ENCODE measurements around the gene PIGV. TPM values are rescaled to one million over a fixed set of nuclear protein-coding genes. Genes with fewer than 3 reads are reported as not detected.

The PIGV gene
- polyA plus RNA-seq, 1 donor (not counting 4 experiments of a cell fraction or from before 2014, with no cell fraction given), result 14.2 TPM

GRCh38 chr1:26820784-26821269 lies 33.1 kb downstream of the PIGV start:
- Histone ChIP-seq H3K36me3 (ENCODE audit: control insufficient read depth in 2 of 2, extremely low read depth in 1 of 2, insufficient read depth in 2 of 2, low read length in 2 of 2) (no peaks in the 10 kb centered on the region), H3K4me2 (ENCODE audit: control insufficient read depth, extremely low read depth, insufficient read depth, low read depth, low read length) (no peak overlapping the region), H3K4me3 (ENCODE audit: control insufficient read depth in 2 of 3, extremely low read depth in 1 of 3, insufficient read depth in 2 of 3, low read depth in 1 of 3, low read length in 3 of 3) (no peak overlapping the region), H3K4me1 (ENCODE audit: control insufficient read depth, extremely low read depth, insufficient read depth, low read length) (peaks cover 13% of the 10 kb centered on the region), H3K9me1 (ENCODE audit: control insufficient read depth, extremely low read depth, insufficient read depth, low read length) (no peaks in the 10 kb centered on the region), H4K20me1 (ENCODE audit: control insufficient read depth, extremely low read depth, insufficient read depth, low read length) (no peaks in the 10 kb centered on the region), H3K27me3 (ENCODE audit: control insufficient read depth, extremely low read depth, insufficient read depth, low read length) (no peaks in the 10 kb centered on the region), H2AFZ (ENCODE audit: control insufficient read depth, low read length) (no peak overlapping the region), H3K9me3 (ENCODE audit: control insufficient read depth, low read depth, low read length) (no peaks in the 10 kb centered on the region), H3K27ac (ENCODE audit: control insufficient read depth, insufficient read depth, low read length) (no peak overlapping the region), H3K79me2 (ENCODE audit: control insufficient read depth, insufficient read depth, low read length) (no peaks in the 10 kb centered on the region), H3K9ac (ENCODE audit: control insufficient read depth, extremely low read depth, insufficient read depth, low read length) (no peak overlapping the region)
- TF ChIP-seq CTCF (optimal IDR thresholded peaks at IDR 0.05 in 1 of 3, IDR thresholded peaks at IDR 0.05 in 1 of 3, conservative IDR thresholded peaks at IDR 0.05 in 1 of 3; ENCODE audit: extremely low read depth in 1 of 3, insufficient read depth in 2 of 3, low read length in 3 of 3), result no peak
- no peak for TF ChIP-seq EZH2 (IDR thresholded peaks at IDR 0.05; ENCODE audit: low read length)
- FAIRE-seq (no peak), DNase-seq (ENCODE audit: low read depth, low spot score) (no peak)
- dilution Hi-C loops (cut with MboI; ENCODE audit: extremely low pct_ligation_motif_present, low sequenced_read_pairs), result no loop called here

- dilution Hi-C loops (cut with MboI; ENCODE audit: extremely low pct_ligation_motif_present, low sequenced_read_pairs), result no loop called here
- Histone ChIP-seq H3K9me3 (ENCODE audit: control insufficient read depth, low read depth, low read length) (no peaks in the 10 kb centered on the region), H3K79me2 (ENCODE audit: control insufficient read depth, insufficient read depth, low read length) (peaks cover 10% of the 10 kb centered on the region), H3K4me2 (ENCODE audit: control insufficient read depth, extremely low read depth, insufficient read depth, low read depth, low read length) (no peak overlapping the region), H3K4me3 (ENCODE audit: control insufficient read depth in 2 of 3, extremely low read depth in 1 of 3, insufficient read depth in 2 of 3, low read depth in 1 of 3, low read length in 3 of 3) (no peak overlapping the region), H4K20me1 (ENCODE audit: control insufficient read depth, extremely low read depth, insufficient read depth, low read length) (no peaks in the 10 kb centered on the region), H2AFZ (ENCODE audit: control insufficient read depth, low read length) (no peak overlapping the region), H3K9ac (ENCODE audit: control insufficient read depth, extremely low read depth, insufficient read depth, low read length) (no peak overlapping the region), H3K36me3 (ENCODE audit: control insufficient read depth in 2 of 2, extremely low read depth in 1 of 2, insufficient read depth in 2 of 2, low read length in 2 of 2) (no peaks in the 10 kb centered on the region), H3K27ac (ENCODE audit: control insufficient read depth, insufficient read depth, low read length) (no peak overlapping the region), H3K9me1 (ENCODE audit: control insufficient read depth, extremely low read depth, insufficient read depth, low read length) (no peaks in the 10 kb centered on the region), H3K4me1 (ENCODE audit: control insufficient read depth, extremely low read depth, insufficient read depth, low read length) (peaks cover 23% of the 10 kb centered on the region), H3K27me3 (ENCODE audit: control insufficient read depth, extremely low read depth, insufficient read depth, low read length) (no peaks in the 10 kb centered on the region)
- no peak for FAIRE-seq
- no peak for DNase-seq (ENCODE audit: low read depth, low spot score)
- no peak for TF ChIP-seq CTCF (optimal IDR thresholded peaks at IDR 0.05 in 1 of 3, IDR thresholded peaks at IDR 0.05 in 1 of 3, conservative IDR thresholded peaks at IDR 0.05 in 1 of 3; ENCODE audit: extremely low read depth in 1 of 3, insufficient read depth in 2 of 3, low read length in 3 of 3)
- no peak for TF ChIP-seq EZH2 (IDR thresholded peaks at IDR 0.05; ENCODE audit: low read length)
Measured at GRCh38 chr1:26822737-26823395, 35.1 kb downstream of the PIGV start.
